DOHH2 (cell line): Measurements from ENCODE around the gene TMPRSS15.

Experiments used
- H3F3A ChIP-seq: fragments of 200-600 bp; sonication (generic), shearing (Covaris generic); 2 replicates; pipeline ENCODE4 v1.6.0; 2016; ENCODE audit warnings: antibody characterized with exemption, mild to moderate bottlenecking; ENCODE audit not compliant: control insufficient read depth, insufficient read depth
- H3K27ac ChIP-seq: fragments of 200-600 bp; sonication (generic); 2 replicates; pipeline ENCODE4 v1.5.1; 2014; ENCODE audit warnings: low read depth, mild to moderate bottlenecking, low read length, moderate library complexity
- H3K27me3 ChIP-seq: fragments of 200-600 bp; sonication (generic); 2 replicates; pipeline ENCODE4 v1.6.1; 2014; ENCODE audit warnings: mild to moderate bottlenecking, low read length, mixed read lengths; ENCODE audit not compliant: control insufficient read depth
- H3K36me3 ChIP-seq: fragments of 200-600 bp; sonication (generic); 2 replicates; pipeline ENCODE4 v1.6.1; 2014; ENCODE audit warnings: mild to moderate bottlenecking, low read length, moderate library complexity, mixed read lengths; ENCODE audit not compliant: control insufficient read depth
- H3K4me1 ChIP-seq: fragments of 200-600 bp; sonication (generic); 2 replicates; pipeline ENCODE4 v1.6.1; 2014; ENCODE audit warnings: mild to moderate bottlenecking, low read length, mixed read lengths; ENCODE audit not compliant: control insufficient read depth
- H3K4me2 ChIP-seq: fragments of 200-600 bp; sonication (generic); 2 replicates; pipeline ENCODE4 v1.6.0; 2014; ENCODE audit warnings: mild to moderate bottlenecking, low read length, moderate library complexity
- H3K4me3 ChIP-seq: fragments of 200-600 bp; sonication (generic); 2 replicates; pipeline ENCODE4 v1.5.1; 2014; ENCODE audit warnings: mild to moderate bottlenecking, low read length, mixed read lengths
- H3K79me2 ChIP-seq: fragments of 200-600 bp; sonication (generic); 2 replicates; pipeline ENCODE4 v1.6.1; 2014; ENCODE audit warnings: mild to moderate bottlenecking, low read length, mixed read lengths; ENCODE audit not compliant: control insufficient read depth
- H3K9me2 ChIP-seq: fragments of 200-600 bp; sonication (generic); replicated peaks from 2 replicates; pipeline ENCODE4 v1.6.1; 2014; ENCODE audit warnings: mild to moderate bottlenecking, low read length, mixed read lengths; ENCODE audit not compliant: control insufficient read depth
- H3K9me3 ChIP-seq: fragments of 200-600 bp; sonication (generic); 2 replicates; pipeline ENCODE4 v1.6.1; 2014; ENCODE audit warnings: antibody characterized with exemption, low read length, mixed read lengths; ENCODE audit not compliant: control insufficient read depth, insufficient read depth
- H4K20me1 ChIP-seq: fragments of 200-600 bp; sonication (generic); 2 replicates; pipeline ENCODE4 v1.6.0; 2014; ENCODE audit warnings: low read depth, mild to moderate bottlenecking, antibody characterized with exemption, low read length, moderate library complexity; ENCODE audit not compliant: control insufficient read depth, insufficient read depth
- EZH2phosphoT487 ChIP-seq: fragments of 200-600 bp; sonication (generic); IDR thresholded peaks from 2 replicates; pipeline ENCODE4 v1.6.1; 2017; ENCODE audit warnings: borderline replicate concordance, mild to moderate bottlenecking, antibody characterized with exemption, low read length, moderate library complexity, mixed read lengths
- TF ChIP-seq, protein P1 (sequence below): fragments of 200-600 bp; sonication (generic); IDR thresholded peaks from one replicate; pipeline ENCODE4 v1.5.1; 2014; ENCODE audit warnings: antibody characterized with exemption, mild to moderate bottlenecking, low read depth, low read length; ENCODE audit not compliant: poor library complexity, severe bottlenecking

Gene TMPRSS15

DNA sequence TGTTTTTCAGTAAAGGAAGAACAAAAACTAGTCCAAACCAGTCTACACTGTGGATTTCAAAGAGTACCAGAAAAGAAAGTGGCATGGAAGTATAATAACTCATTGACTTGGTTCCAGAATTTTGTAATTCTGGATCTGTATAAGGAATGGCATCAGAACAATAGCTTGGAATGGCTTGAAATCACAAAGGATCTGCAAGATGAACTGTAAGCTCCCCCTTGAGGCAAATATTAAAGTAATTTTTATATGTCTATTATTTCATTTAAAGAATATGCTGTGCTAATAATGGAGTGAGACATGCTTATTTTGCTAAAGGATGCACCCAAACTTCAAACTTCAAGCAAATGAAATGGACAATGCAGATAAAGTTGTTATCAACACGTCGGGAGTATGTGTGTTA is 137.6 kb downstream of the TMPRSS15 start:
- Histone ChIP-seq H3K9me2 (no peaks in the 10 kb centered on the region), H3K36me3 (no peaks in the 10 kb centered on the region), H3K4me2 (no peak overlapping the region), H3K4me3 (no peak overlapping the region), H3K9me3 (no peaks in the 10 kb centered on the region), H3F3A (no peaks in the 10 kb centered on the region), H3K4me1 (no peaks in the 10 kb centered on the region), H3K79me2 (no peaks in the 10 kb centered on the region), H3K27me3 (no peaks in the 10 kb centered on the region), H4K20me1 (no peaks in the 10 kb centered on the region), H3K27ac (no peak overlapping the region)
- TF ChIP-seq EZH2phosphoT487 = no peak
- TF ChIP-seq, protein P1, sequence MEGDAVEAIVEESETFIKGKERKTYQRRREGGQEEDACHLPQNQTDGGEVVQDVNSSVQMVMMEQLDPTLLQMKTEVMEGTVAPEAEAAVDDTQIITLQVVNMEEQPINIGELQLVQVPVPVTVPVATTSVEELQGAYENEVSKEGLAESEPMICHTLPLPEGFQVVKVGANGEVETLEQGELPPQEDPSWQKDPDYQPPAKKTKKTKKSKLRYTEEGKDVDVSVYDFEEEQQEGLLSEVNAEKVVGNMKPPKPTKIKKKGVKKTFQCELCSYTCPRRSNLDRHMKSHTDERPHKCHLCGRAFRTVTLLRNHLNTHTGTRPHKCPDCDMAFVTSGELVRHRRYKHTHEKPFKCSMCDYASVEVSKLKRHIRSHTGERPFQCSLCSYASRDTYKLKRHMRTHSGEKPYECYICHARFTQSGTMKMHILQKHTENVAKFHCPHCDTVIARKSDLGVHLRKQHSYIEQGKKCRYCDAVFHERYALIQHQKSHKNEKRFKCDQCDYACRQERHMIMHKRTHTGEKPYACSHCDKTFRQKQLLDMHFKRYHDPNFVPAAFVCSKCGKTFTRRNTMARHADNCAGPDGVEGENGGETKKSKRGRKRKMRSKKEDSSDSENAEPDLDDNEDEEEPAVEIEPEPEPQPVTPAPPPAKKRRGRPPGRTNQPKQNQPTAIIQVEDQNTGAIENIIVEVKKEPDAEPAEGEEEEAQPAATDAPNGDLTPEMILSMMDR = no peak

DNA sequence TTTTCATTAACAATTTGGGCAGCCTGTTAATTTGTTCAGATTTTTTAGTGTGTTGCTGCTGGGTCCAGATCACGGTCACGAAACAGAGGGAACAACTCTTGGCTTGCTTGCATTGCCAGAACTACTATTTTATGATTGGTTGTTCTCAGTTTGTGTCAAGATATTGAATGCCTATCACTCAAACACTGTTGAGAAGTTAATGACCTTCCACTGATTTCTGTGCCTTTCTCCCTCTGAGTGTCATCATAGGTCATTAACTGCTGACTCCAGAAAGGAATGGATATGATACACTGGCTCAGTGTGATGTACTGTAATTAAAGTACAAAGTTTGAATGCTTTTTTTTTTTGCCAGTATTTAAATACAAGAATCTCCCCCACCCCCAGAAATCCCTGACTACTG is 149.8 kb downstream of the TMPRSS15 start:
- no peak overlapping the region for H3K4me3 ChIP-seq
- H3K4me2 ChIP-seq = no peak overlapping the region
- no peaks in the 10 kb centered on the region for H3K4me1 ChIP-seq
- no peaks in the 10 kb centered on the region for H3K36me3 ChIP-seq
- H3K79me2 ChIP-seq = no peaks in the 10 kb centered on the region
- H3K27ac ChIP-seq = no peak overlapping the region
- TF ChIP-seq, protein P1 = no peak
- no peak for TF ChIP-seq EZH2phosphoT487
- no peaks in the 10 kb centered on the region for H4K20me1 ChIP-seq
- H3K9me2 ChIP-seq = no peaks in the 10 kb centered on the region
- no peaks in the 10 kb centered on the region for H3F3A ChIP-seq
- no peaks in the 10 kb centered on the region for H3K9me3 ChIP-seq
- H3K27me3 ChIP-seq = no peaks in the 10 kb centered on the region

DNA sequence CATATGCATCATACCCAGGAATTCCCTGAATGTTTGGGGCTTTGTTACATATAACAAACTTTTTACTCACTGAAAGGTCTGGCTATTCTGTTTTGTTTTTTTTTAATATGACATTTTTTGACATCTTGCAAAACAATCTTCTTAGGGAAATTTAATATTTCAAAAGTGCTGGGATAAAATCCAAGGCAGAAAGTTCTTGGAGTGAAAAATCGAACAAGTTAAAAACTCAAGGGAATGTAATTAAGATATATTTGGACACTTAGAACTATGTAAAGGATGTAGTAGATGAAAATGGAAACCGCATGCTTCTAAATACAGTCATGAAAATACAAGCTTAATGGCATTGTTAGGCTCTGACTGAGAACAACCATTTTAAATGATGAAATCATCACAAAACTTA is 150.4 kb downstream of the TMPRSS15 start:
- H3K79me2 ChIP-seq = no peaks in the 10 kb centered on the region
- H3K27me3 ChIP-seq = no peaks in the 10 kb centered on the region
- no peaks in the 10 kb centered on the region for H3K36me3 ChIP-seq
- H3K4me3 ChIP-seq = no peak overlapping the region
- TF ChIP-seq, protein P1 = no peak
- no peaks in the 10 kb centered on the region for H4K20me1 ChIP-seq
- no peaks in the 10 kb centered on the region for H3F3A ChIP-seq
- H3K27ac ChIP-seq = no peak overlapping the region
- H3K4me1 ChIP-seq = no peaks in the 10 kb centered on the region
- H3K9me2 ChIP-seq = no peaks in the 10 kb centered on the region
- no peak overlapping the region for H3K4me2 ChIP-seq
- no peaks in the 10 kb centered on the region for H3K9me3 ChIP-seq

DNA sequence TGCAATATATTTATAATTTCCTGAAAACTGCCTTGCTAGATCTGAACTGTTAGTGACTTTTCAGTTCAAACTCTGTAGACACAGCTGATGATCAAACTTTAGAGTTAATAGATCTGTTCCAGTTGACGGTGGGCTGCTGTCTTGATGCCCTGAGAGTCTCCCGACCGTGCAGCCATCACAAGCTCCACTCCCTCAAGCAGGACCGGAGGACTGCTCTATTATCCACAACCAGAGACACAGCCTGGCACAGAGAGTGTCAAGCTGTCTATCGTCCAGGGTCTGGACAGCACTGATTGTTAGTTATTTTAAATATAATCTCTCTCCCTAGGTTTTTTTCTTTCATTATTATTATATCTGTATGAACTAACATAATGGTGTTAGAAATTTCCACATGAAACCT is 150.9 kb downstream of the TMPRSS15 start:
- Histone ChIP-seq H3K9me3 (no peaks in the 10 kb centered on the region), H4K20me1 (no peaks in the 10 kb centered on the region), H3K36me3 (no peaks in the 10 kb centered on the region), H3K4me2 (no peak overlapping the region), H3K27me3 (no peaks in the 10 kb centered on the region), H3K79me2 (no peaks in the 10 kb centered on the region), H3K4me1 (no peaks in the 10 kb centered on the region), H3K9me2 (no peaks in the 10 kb centered on the region), H3K4me3 (no peak overlapping the region), H3F3A (no peaks in the 10 kb centered on the region), H3K27ac (no peak overlapping the region)
- TF ChIP-seq, protein P1 = no peak
- no peak for TF ChIP-seq EZH2phosphoT487
